GM21447 (cell line): ENCODE data around the gene TNNT1.
"Not testable (repeated sequence)": the region's sequence is repeated elsewhere in the genome, so short reads cannot be mapped to it uniquely, and the experiment has no call there.

Experiments used
- ATAC-seq: cut with Tn5 transposase; IDR thresholded peaks from one replicate; pipeline ENCODE4 v1.9.1; 2021; ENCODE audit not compliant: unreplicated experiment

TNNT1 gene

DNA sequence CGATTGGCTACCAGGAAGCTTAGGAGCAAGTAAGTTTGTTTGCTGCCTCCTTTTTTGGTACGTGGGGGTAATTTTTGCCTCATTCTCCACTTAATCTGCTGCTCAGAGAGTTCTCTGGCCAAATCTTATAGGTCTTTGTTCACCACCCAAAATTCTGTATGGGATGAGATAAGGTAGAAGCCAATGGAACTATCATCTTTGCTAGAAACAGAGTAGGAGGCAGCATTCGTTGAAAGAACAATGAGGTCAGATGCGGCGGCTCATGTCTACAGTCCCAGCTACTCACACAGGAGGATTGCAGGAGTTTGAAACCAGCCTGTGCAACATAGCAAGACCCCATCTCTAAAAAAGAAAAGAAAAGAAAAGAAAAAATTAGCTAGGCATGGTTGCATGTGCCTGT lies 22.4 kb upstream of the TNNT1 start:
- ATAC-seq: no peak

DNA sequence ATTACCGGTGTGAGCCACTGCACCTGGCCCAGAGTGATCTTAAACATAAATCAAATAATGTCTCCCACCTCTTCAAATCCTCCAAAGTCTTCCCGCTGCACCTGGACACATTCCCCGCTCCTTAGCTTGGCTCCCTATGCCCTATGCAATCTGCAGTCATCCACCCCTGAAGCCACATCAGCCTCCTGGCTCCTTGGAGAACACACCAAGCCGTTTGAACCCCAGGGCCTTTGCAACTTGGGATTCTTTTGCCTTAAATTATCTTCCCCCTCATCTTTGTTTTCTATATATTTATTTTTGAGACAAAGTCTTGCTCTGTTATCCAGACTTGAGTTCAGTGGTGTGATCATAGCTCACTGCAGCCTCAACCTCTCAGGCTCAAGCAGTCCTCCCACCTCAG lies 20.1 kb upstream of the TNNT1 start:
- ATAC-seq: no peak

- ATAC-seq: peak; percentile 93
These were observed 17.7 kb upstream of the TNNT1 start, which contains the start of gene DNAAF3 for GRCh38 chr19:55166530-55167268. TSS of gene DNAAF3 (minus strand) at chr19:55166613. CDS start at chr19:55166413, 200 bp downstream.

- ATAC-seq: peak; percentile 19
These were observed 17.0 kb upstream of the TNNT1 start for GRCh38 chr19:55165952-55166529.

DNA sequence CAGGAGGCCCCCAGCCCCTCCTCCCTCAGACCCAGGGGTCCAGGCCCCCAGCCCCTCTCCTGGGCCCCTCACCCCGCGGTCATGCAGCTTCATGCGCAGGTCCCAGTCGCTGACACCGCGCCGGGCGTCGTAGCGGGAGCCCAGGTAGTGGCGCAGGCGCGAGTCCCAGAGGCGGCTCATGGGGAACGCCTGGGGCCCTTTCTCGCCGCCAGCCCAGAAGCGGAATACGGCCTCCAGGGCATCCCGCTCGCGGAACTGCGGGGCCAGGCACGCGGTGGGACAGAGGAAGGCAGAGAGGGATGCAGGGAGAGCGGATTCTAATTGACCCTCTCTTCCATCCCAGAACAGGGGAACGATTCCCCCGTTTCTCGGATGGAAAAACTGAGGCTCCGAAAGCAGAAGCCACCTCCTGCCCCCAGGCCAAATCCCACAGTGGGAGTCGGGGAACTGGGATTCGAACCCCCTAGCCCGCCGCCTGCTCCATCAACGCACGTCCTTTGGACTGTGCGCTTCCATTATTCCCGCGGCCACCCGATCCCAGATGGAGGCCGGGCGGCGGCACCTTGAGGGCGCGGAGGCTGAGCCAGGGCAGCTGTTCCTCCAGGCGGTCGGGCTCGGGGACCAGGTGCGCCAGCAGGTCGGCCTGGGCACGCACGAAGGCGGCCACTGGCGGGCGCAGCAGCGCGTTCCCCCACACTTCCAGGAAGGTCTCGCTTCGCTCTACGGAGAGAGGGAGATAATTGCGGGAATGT lies 12.7 kb upstream of the TNNT1 start:
- ATAC-seq: no peak

GRCh38 chr19:55160986-55161365 lies 12.0 kb upstream of the TNNT1 start:
- no peak for ATAC-seq

DNA sequence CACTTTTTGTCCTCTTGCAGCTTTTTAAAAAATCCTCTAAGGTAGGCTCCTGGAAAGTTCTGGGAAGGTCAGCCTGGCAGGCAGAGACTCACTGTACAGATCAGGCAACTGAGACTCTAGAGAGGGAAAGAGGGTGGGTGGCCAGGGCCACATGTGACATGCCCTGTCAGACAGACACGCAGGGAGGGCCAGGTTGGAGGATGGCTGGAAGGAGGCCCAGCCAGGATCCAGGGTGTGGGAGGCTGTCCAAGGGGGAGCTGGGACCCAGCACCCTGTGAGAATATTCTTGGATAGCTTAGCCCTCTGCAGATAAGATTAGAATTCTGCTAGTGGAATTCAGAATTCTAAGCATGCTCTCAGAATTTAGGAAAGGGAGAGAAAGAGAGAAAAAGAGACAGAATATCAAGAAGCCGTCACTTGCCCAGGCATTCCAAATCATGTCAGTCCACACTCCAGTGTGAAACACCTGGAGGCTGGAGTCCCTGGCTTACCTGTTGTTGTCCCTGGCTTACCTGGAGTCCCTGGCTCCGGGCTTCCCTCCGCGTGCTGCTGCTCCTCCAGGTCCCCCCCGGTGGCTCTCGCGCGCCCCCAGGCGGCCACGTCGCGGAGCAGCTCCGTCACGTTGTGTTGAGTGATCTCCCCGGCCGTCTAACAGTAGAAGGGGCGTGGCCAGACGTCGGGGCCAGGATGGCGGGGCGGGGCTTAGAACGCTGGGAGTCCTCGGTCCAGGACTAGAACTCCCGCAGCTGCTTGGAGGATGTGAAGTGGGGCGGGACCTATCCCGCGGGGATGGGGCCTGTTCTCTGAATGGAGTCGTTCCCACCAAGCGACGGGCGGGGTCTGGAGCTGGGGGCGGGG lies 11.4 kb upstream of the TNNT1 start:
- no peak for ATAC-seq

DNA sequence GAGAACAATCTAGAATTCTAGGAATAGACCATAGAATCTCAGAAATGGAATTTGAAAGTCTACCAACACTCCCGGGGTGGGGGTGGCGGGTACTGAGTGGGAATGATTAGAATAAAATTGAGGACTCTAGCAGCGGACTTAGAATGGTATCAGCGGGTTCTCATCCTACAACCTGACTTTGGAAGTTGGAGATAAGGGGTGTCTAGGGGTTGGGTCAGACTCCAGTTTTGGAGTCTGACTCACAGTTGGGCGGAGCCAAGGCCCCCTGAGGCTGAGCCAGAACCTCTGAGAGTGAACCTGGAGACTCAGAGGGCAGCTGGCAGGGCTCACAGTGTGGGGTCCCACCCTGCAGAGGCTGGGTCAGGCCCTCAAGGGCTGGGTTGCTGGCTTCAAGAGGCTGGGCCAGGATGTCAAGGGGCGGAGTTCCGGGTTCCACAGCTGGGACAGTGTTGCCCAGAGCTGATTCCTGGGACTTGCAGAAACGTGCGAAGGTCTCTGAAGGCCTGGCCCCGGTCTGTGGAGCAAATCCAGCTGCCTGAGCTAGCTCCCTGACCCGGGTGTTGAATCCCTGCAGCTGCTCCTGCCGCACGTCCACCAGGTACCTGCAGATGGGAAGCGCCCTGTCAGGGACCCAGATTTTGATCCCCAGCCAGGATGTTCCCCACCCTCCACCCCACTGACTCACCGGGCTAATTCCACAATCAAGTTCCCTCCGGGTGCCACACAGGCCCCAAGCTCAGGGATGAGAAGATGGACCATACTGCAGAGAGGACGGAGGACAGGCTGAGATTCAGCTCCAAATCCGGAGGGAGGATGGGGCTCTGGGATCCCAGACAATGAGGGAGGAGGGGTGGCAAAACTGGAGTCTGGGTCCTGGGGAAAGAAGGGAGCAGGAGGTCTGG lies 10.1 kb upstream of the TNNT1 start:
- ATAC-seq: no peak

DNA sequence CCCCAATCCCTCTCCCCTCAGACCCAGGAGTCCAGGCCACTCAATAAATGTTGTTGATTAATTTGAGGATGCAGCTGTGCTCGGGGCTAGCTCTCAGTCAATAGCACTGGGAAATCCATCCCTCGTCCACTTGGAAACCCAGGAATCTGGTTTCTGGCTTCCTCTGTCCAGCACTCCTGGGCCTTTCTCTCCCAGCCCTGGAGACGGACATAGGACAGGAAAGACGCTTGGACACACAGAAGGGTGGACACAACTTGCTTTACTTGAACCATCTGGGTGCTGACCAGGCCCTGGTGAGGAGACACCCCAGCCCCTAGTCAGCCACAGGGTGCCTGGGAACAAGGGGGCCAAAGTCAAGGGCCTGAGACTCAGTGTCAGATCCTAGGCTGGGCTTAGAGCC lies 9.4 kb upstream of the TNNT1 start:
- ATAC-seq: no peak

GRCh38 chr19:55157064-55157908 lies 8.3 kb upstream of the TNNT1 start, which contains the start of gene TNNI3:
TSS of gene TNNI3 (minus strand) at chr19:55157732. CDS start at chr19:55157589, 143 bp downstream.
- no peak for ATAC-seq

- no peak for ATAC-seq
These were observed 7.4 kb upstream of the TNNT1 start for GRCh38 chr19:55156202-55157063.

GRCh38 chr19:55155784-55156183 lies 6.8 kb upstream of the TNNT1 start:
- not testable (repeated sequence) for ATAC-seq

GRCh38 chr19:55153652-55154264 lies 4.8 kb upstream of the TNNT1 start:
- ATAC-seq: no peak

DNA sequence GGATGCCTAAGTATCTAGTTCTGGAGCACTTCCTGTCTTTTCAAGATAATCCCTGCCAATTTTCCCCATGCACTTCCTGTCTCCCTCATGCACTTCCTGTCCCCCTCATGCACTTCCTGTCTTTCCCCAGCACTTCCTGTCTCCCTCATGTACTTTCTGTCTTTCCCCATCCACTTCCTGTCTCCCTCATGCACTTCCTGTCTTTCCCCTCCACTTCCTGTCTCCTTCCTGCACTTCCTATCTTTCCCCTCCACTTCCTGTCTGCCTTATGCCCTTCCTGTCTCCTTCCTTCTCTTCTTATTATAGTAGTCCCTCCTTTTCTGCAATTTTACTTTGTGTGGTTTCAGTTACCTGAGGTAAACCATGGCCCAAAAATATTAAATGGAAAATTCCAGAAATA lies 3.0 kb upstream of the TNNT1 start:
- no peak for ATAC-seq

DNA sequence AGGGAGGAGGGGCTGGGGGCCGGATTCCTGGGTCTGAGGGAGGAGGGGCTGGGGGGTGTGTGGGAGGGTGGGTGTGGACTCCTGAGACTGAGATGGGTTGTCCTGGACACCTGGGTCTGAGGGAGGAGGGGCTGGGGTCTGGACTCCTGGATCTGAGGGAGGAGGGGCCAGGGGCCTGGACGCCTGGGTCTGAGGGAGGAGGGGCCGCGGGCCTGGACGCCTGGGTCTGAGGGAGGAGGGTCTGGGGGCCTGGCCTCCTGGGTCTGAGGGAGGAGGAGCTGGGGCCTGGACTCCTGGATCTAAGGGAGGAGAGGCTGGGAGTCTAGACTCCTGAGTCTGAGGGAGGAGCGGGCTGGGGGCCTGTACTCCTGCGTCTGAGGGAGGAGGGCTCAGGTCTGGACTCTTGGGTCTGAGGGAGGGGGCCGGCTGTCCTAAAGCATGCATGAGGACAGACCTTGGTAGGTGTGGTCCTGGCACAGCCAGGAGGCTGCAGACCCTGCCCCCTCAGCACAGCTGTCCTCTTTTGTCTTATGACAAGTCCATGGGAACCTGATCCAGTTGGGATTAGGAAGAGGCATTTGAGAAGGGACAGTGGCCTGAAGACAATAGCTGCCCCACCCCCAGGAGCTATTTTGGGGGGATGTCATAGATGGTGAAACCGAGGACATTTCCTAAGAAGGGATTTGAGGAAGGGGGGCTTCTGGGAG lies 1.3 kb downstream of the TNNT1 start:
- ATAC-seq: no peak

DNA sequence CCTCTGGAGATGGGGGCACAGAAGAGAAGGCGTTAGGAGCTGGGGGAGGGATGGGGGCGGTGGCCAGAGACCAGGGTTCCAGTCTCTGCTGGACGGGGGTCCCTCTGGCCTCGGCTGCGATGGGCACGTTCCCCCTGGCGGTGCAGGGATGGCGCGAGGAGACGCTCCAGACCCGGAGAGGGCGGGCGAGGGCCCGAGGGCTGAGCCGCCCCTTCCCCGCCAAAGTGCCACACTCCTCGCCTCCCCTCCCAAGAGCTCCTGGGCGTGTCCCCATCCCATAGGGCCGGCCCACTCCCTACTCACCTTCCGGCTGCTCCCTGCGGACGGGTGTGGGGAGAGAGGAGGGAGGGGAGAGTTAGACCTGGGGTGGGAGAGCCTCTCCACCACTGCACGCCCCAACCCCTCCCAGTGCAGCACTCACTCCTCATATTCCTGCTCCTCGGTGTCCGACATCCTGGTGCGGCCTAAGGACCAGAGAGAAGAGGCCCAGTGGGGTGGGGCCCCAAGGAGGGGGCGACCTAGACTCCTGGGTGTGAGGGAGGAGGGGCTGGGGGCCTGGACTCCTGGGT lies 2.2 kb downstream of the TNNT1 start:
- ATAC-seq: no peak
